NCI-H345 (cell line): ENCODE results near the gene LDLRAD2.

Source experiments
- DNase-seq: peaks from one replicate; lab custom pipeline; 2025; lab: John Stamatoyannopoulos, UW

LDLRAD2 gene

GRCh38 chr1:21860971-21861370 lies 48.9 kb downstream of the LDLRAD2 start:
- no peak for DNase-seq

GRCh38 chr1:21861602-21862429 lies 49.8 kb downstream of the LDLRAD2 start:
- no peak for DNase-seq

GRCh38 chr1:21863981-21864380 lies 51.9 kb downstream of the LDLRAD2 start:
- no peak for DNase-seq

GRCh38 chr1:21864730-21865129 lies 52.7 kb downstream of the LDLRAD2 start:
- DNase-seq = no peak

GRCh38 chr1:21865609-21865942 lies 53.5 kb downstream of the LDLRAD2 start:
- DNase-seq = no peak

- DNase-seq = peak; percentile 18
Measured at GRCh38 chr1:21865943-21866706, 54.1 kb downstream of the LDLRAD2 start.

GRCh38 chr1:21866707-21867043 lies 54.6 kb downstream of the LDLRAD2 start:
- no peak for DNase-seq

GRCh38 chr1:21867451-21867996 lies 55.5 kb downstream of the LDLRAD2 start:
- DNase-seq = peak; percentile 46

- no peak for DNase-seq
Measured at GRCh38 chr1:21868482-21868881, 56.4 kb downstream of the LDLRAD2 start.

- DNase-seq = peak; percentile 79
Measured at GRCh38 chr1:21868941-21869454, 56.9 kb downstream of the LDLRAD2 start.

- peak; percentile 91 for DNase-seq
Measured at GRCh38 chr1:21869620-21870121, 57.6 kb downstream of the LDLRAD2 start.

- no peak for DNase-seq
Measured at GRCh38 chr1:21870611-21871010, 58.5 kb downstream of the LDLRAD2 start.

GRCh38 chr1:21871943-21872342 lies 59.9 kb downstream of the LDLRAD2 start:
- no peak for DNase-seq

- DNase-seq = peak; percentile 1
Measured at GRCh38 chr1:21872445-21873079, 60.5 kb downstream of the LDLRAD2 start.

GRCh38 chr1:21873174-21873573 lies 61.1 kb downstream of the LDLRAD2 start:
- DNase-seq = no peak

GRCh38 chr1:21873761-21874160 lies 61.7 kb downstream of the LDLRAD2 start:
- DNase-seq = no peak

- DNase-seq = peak; percentile 70
Measured at GRCh38 chr1:21874328-21874727, 62.3 kb downstream of the LDLRAD2 start.
